ENCODE data around the gene COX6A1. TPM values are rescaled to one million over a fixed set of nuclear protein-coding genes. Genes with fewer than 3 reads are reported as not detected.

COX6A1 gene
- total and polyA plus RNA-seq, 2 donors (not counting 1 experiment from before 2014, with no cell fraction given): 137 to 484 TPM

GRCh38 chr12:120406069-120406468 is 31.8 kb upstream of the COX6A1 start:
- intact Hi-C loops (cut with micrococcal nuclease): no loop called here
- H4K20me1 ChIP-seq (ENCODE audit: control insufficient read depth, insufficient read depth, low read length, poor library complexity, severe bottlenecking): no peaks in the 10 kb centered on the region
- no peak for ATAC-seq (ENCODE audit: low read depth)
- Mint-ChIP-seq H3K27me3 (peaks cover 17% of the 10 kb centered on the region), H3K9me3 (ENCODE audit: insufficient read depth) (no peaks in the 10 kb centered on the region), H3K4me1 (no peaks in the 10 kb centered on the region), H3K4me3 (no peak overlapping the region), H3K27ac (no peak overlapping the region)
- ChIA-PET CTCF (no interaction called here), POLR2A (no interaction called here)
- peaks cover 0 to 4% (median 0%) of the 10 kb centered on the region in 3 donors for H3K9me3 ChIP-seq (ENCODE audit: control extremely low read depth in 1 of 3, control insufficient read depth in 2 of 3, insufficient read depth in 1 of 3, low read length in 2 of 3)
- no peak overlapping the region for H2AFZ ChIP-seq (ENCODE audit: insufficient read depth, low read depth, low read length, poor library complexity, severe bottlenecking)
- no peaks in the 10 kb centered on the region for H3K4me1 ChIP-seq (ENCODE audit: control insufficient read depth in 2 of 2, insufficient read depth in 2 of 2, low read length in 2 of 2)
- H3K27me3 ChIP-seq (replicated peaks in 1 of 4; ENCODE audit: control extremely low read depth in 1 of 4, control insufficient read depth in 3 of 4, insufficient read depth in 4 of 4, low read length in 3 of 4): peaks cover 0 to 3% (median 0%) of the 10 kb centered on the region in 4 experiments
- no peak overlapping the region for H3K27ac ChIP-seq (ENCODE audit: low read length in 2 of 2)
- no peak overlapping the region for H3K4me3 ChIP-seq (ENCODE audit: control extremely low read depth in 1 of 5, extremely low read depth in 1 of 5, insufficient read depth in 1 of 5, low read depth in 2 of 5, low read length in 4 of 5)
- no peak for DNase-seq
- TF ChIP-seq EZH2 (IDR thresholded peaks at IDR 0.05; ENCODE audit: borderline replicate concordance, insufficient read depth, low read depth, low read length, poor library complexity, severe bottlenecking): no peak
- no peak for TF ChIP-seq CTCF (IDR thresholded peaks at IDR 0.05)
- WGBS (ENCODE audit: insufficient coverage): no CpG with 5 or more reads among the region's 3 CpGs
- H3K79me2 ChIP-seq (ENCODE audit: control insufficient read depth, insufficient read depth, low read length): no peaks in the 10 kb centered on the region
- H3K36me3 ChIP-seq (replicated peaks in 1 of 2; ENCODE audit: control extremely low read depth in 1 of 2, control insufficient read depth in 1 of 2, extremely low read depth in 1 of 2, insufficient read depth in 2 of 2, low read length in 1 of 2): no peaks in the 10 kb centered on the region
- no peak overlapping the region for H3K4me2 ChIP-seq (replicated peaks; ENCODE audit: low read depth, low read length, poor library complexity, severe bottlenecking)
- no peak overlapping the region for H3K9ac ChIP-seq (ENCODE audit: low read length)

- ChIA-PET CTCF (no interaction called here), POLR2A (no interaction called here)
- H3K27ac Mint-ChIP-seq: no peak overlapping the region
- Histone ChIP-seq H3K4me2 (replicated peaks; ENCODE audit: low read depth, low read length, poor library complexity, severe bottlenecking) (no peak overlapping the region), H3K4me3 (ENCODE audit: control extremely low read depth in 1 of 5, extremely low read depth in 1 of 5, insufficient read depth in 1 of 5, low read depth in 2 of 5, low read length in 4 of 5) (no peak overlapping the region), H3K27me3 (replicated peaks in 1 of 4; ENCODE audit: control extremely low read depth in 1 of 4, control insufficient read depth in 3 of 4, insufficient read depth in 4 of 4, low read length in 3 of 4) (peaks cover 0 to 3% (median 0%) of the 10 kb centered on the region in 4 experiments), H2AFZ (ENCODE audit: insufficient read depth, low read depth, low read length, poor library complexity, severe bottlenecking) (no peak overlapping the region), H3K9ac (ENCODE audit: low read length) (no peak overlapping the region), H4K20me1 (ENCODE audit: control insufficient read depth, insufficient read depth, low read length, poor library complexity, severe bottlenecking) (no peaks in the 10 kb centered on the region), H3K27ac (ENCODE audit: low read length in 2 of 2) (no peak overlapping the region), H3K36me3 (replicated peaks in 1 of 2; ENCODE audit: control extremely low read depth in 1 of 2, control insufficient read depth in 1 of 2, extremely low read depth in 1 of 2, insufficient read depth in 2 of 2, low read length in 1 of 2) (no peaks in the 10 kb centered on the region), H3K79me2 (ENCODE audit: control insufficient read depth, insufficient read depth, low read length) (no peaks in the 10 kb centered on the region), H3K4me1 (ENCODE audit: control insufficient read depth in 2 of 2, insufficient read depth in 2 of 2, low read length in 2 of 2) (no peaks in the 10 kb centered on the region), H3K9me3 (ENCODE audit: control extremely low read depth in 1 of 3, control insufficient read depth in 2 of 3, insufficient read depth in 1 of 3, low read length in 2 of 3) (peaks cover 0 to 4% (median 0%) of the 10 kb centered on the region in 3 donors)
- H3K4me3 Mint-ChIP-seq: no peak overlapping the region
- intact Hi-C loops (cut with micrococcal nuclease): no loop called here
- no peak for ATAC-seq (ENCODE audit: low read depth)
- no peak for DNase-seq
- peaks cover 17% of the 10 kb centered on the region for H3K27me3 Mint-ChIP-seq
- H3K9me3 Mint-ChIP-seq (ENCODE audit: insufficient read depth): no peaks in the 10 kb centered on the region
- WGBS (ENCODE audit: insufficient coverage): 100% methylated on average over 1 of the region's 3 CpGs
- TF ChIP-seq CTCF (IDR thresholded peaks at IDR 0.05) (no peak), EZH2 (IDR thresholded peaks at IDR 0.05; ENCODE audit: borderline replicate concordance, insufficient read depth, low read depth, low read length, poor library complexity, severe bottlenecking) (no peak)
- H3K4me1 Mint-ChIP-seq: no peaks in the 10 kb centered on the region
Measured at GRCh38 chr12:120406553-120406952, 31.4 kb upstream of the COX6A1 start.

Data from B cell (primary cell).